Right hindlimb (tissue), 1 donor: ENCODE measurements around the gene HARS1.
A peak's percentile ranks its signal among the peaks of the same experiment; 100 is the strongest.
"Not testable (repeated sequence)": the region's sequence is repeated elsewhere in the genome, so short reads cannot be mapped to it uniquely, and the experiment has no call there.

Source experiments
- DNase-seq: peaks from one replicate; pipeline ENCODE4 v3.0.0-alpha.2; 2018

HARS1 gene, protein sequence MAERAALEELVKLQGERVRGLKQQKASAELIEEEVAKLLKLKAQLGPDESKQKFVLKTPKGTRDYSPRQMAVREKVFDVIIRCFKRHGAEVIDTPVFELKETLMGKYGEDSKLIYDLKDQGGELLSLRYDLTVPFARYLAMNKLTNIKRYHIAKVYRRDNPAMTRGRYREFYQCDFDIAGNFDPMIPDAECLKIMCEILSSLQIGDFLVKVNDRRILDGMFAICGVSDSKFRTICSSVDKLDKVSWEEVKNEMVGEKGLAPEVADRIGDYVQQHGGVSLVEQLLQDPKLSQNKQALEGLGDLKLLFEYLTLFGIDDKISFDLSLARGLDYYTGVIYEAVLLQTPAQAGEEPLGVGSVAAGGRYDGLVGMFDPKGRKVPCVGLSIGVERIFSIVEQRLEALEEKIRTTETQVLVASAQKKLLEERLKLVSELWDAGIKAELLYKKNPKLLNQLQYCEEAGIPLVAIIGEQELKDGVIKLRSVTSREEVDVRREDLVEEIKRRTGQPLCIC

DNA sequence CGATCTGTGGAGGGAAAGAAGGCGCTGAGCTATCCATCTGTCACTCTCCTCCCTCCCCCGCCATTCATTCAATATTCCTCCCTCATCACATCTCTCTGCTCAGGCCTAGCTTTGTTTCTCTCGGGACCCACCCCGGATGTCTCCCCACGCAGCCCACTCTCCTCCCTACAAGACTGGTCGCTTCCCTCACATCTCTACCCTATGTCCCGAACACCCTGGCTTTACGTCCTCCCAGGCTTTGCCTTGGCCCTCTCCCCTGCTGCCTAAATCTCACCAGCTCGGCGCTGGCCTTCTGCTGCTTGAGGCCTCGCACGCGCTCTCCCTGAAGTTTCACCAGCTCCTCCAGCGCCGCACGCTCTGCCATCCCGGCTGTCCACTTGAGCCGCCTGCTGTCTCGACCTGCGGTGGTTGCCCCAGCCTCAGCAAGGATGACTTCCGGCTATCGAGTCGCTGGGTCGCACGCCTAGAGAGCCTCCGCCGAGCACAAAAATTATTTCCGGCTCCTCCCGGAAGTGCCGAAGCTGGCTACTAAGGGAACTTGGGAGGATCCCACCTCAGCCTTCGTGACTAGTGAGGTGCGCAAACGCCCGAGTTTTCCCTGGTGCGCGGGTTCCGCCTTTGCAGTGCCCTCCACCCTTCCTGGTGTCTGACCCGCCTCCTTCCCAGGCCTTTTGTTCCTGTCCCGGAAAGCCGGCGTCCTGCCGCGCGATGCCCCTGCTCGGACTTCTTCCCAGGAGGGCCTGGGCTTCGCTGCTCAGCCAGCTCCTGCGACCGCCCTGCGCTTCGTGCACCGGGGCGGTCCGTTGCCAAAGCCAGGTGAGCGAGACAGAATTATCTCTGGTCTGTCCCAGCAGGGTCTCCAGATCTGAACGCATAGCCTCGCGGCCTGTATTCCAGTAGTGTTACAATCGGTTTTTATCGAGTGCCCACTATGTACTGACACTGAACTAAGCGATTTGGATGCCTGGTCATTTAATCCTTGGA, at the start of gene HARS1, which contains the start of gene HARS2:
HARS1 (minus strand) TSS at position 430 of the 984 bp plus-strand sequence; CDS start at position 364, 66 bp downstream.
HARS2 (plus strand) TSS at position 515 of the 984 bp plus-strand sequence; CDS start at position 709, 194 bp downstream.
- DNase-seq: peak; percentile 93

DNA sequence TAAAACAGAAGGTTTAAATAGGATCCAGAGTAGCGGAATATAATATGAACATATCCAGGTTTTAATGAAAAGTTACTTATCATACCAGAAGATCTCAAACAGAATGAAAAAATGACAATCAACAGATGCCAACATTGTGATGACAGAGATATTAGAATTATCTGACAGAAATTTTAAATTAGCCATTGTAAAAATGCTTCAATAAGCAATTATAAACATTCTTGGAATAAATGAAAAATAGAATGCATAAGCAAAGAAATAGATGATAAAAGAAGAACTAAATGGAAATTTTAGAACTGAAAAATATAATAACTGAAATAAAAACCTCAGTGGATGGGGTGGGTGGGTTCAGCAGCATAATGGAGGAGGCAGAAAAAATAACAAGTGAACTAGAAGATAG, 46.3 kb upstream of the HARS1 start:
- DNase-seq: no peak

DNA sequence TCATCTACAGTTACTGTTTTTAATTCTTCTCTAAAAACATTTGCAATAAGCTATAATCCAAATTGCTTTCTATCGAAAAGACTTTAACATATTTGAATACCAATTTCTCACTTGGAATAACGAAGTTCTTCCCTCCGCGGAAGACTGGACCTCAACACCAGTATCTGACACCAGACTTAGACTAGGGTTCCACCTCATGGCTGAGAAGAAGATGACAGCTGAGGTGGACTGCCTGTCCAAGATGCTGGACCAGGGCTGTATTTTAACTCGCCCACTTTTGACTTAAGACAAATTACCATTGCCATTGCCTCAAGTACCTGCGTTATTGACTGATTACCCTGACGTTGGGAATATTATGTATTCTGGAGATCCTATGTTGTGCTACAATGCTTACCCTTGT, 43.2 kb upstream of the HARS1 start:
- DNase-seq: no peak

GRCh38 chr5:140733098-140733497, 41.9 kb upstream of the HARS1 start:
- no peak for DNase-seq

- peak; percentile 39 for DNase-seq
These were observed 34.8 kb upstream of the HARS1 start for GRCh38 chr5:140725799-140726471.

- not testable (repeated sequence) for DNase-seq
These were observed 30.2 kb upstream of the HARS1 start for GRCh38 chr5:140721395-140721794.

DNA sequence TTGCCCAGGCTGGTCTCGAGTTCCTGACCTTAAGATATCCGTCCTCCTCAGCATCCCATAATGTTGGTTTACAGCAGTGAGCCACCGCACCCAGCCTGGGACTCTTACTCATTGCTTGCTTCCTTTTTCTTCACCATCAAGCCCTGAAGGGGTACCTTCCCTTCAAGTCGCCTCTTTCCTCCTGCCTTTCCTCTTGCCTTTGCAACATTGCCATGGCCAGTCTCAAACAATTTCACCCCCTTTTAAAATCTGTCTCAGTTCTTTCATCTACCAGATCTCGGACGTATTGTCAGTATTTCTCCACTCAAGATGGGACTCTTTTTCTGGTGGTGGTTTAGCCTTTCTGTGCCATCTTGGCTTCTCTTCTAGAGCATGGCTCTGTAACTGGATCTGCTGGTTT, 29.6 kb upstream of the HARS1 start:
- DNase-seq: not testable (repeated sequence)

DNA sequence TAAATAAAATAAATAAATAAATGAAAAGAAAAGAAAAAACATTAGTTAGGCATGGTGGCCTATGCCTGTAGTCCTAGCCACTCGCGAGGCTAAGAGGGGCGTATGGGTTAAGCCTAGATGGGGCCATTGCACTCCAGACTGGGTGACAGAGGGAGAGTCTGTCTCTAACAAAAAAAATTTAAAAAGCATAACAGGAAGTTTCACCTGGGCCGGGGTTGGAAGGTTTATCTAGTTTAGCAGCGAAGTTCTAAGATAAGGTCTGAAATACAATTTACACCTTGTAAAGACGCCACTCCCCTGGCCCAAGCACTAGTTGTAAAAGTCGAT, 27.1 kb upstream of the HARS1 start:
- no peak for DNase-seq

- DNase-seq: not testable (repeated sequence)
These were observed 25.1 kb upstream of the HARS1 start for GRCh38 chr5:140716238-140716637.

DNA sequence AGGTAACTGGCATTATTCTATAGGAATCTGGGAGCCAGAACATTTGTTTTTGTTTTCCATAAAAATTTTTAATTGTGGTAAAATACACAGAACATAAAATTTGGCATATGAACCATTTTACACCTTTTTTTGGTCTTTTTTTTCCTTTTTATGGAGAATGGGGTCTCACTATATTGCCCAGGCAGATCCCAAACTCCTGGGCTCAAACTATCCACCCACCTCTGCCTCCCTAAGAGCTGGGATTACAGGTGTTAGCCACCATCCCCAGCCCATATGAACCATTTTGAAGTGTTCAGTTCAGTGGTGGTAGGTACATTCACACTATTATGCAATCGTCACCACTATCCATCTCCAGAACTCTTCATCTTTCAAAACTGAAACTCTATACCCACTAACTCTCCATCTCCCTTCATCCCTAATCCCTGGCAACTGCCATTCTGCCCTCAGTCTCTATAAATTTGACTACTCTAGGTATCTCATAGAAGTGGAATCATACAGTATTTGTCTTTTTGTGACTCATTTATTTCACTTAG, 22.5 kb upstream of the HARS1 start:
- DNase-seq: no peak

GRCh38 chr5:140711794-140712193, 20.6 kb upstream of the HARS1 start:
- DNase-seq: no peak

- DNase-seq: peak; percentile 81
These were observed 19.9 kb upstream of the HARS1 start for GRCh38 chr5:140710899-140711552.

DNA sequence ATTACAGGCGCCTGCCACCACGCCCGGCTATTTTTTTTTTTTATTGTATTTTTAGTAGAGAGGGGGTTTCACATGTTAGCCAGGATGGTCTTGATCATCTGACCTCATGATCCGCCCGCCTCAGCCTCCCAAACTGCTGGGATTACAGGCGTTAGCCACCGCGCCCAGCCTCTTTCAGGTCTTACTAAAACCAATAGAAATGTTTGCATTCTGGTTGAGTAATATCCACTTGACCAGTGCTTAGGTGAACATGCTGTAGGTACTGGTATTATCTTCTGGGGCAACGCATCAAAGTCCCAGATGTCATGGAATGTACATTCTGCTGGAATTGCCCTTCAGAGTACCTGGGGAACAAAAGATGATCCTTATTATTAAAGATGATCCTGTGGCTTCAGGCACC, 17.6 kb upstream of the HARS1 start:
- DNase-seq: not testable (repeated sequence)

GRCh38 chr5:140707812-140708211, 16.6 kb upstream of the HARS1 start:
- DNase-seq: no peak

GRCh38 chr5:140700177-140701144, 9.3 kb upstream of the HARS1 start, which contains the start of gene ZMAT2:
Gene ZMAT2, plus strand, starts transcription at chr5:140700447. Its CDS starts 14 bp downstream, at chr5:140700461.
- peak; percentile 97 for DNase-seq

GRCh38 chr5:140696891-140697492, 5.8 kb upstream of the HARS1 start:
- no peak for DNase-seq

DNA sequence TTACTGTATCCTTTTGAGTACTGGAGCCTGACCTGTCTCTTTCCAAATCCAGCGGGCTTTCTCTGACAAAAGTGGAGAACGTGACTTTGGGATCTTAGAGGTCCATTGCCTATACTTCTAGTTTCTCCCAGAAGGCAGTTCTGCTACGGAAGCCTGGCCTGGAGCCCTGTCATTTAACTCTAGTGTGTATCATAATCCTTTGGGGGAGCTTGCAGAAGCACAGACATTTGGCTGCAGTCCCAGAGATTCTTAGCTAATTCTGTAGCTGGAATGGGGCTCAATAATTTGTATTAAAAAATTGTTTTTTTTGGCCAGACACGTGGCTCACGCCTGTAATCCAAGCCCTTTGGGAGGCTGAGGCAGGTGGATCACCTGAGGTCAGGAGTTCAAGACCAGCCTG, 3.1 kb upstream of the HARS1 start:
- DNase-seq: no peak

GRCh38 chr5:140690376-140690932, 716 bp downstream of the HARS1 start:
- no peak for DNase-seq

DNA sequence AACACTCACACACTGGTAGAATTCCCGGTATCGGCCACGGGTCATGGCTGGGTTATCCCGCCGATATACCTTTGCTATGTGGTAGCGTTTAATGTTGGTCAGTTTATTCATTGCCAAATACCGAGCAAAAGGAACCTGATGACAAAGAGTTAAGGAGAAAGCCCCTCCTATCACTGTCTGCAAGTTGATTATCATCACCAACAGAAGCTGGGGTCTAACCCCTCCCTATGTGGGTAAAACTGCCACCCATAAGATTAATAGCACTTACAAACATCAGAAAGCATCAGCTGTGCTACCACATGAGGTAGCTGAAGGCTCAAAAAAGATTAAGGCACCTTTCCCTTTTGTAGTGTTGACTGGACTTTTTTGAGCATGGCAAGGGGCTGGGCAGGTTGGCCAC, 12.2 kb downstream of the HARS1 start:
- DNase-seq: no peak

- no peak for DNase-seq
These were observed 13.2 kb downstream of the HARS1 start for GRCh38 chr5:140677947-140678346.
